HG03064 (cell line): ENCODE results near the gene PRDM2.
A peak's percentile ranks its signal among the peaks of the same experiment; 100 is the strongest.

Source experiments
- ATAC-seq: cut with Tn5 transposase; IDR thresholded peaks from one replicate; pipeline ENCODE4 v1.9.1; 2021; ENCODE audit warnings: low read depth; ENCODE audit not compliant: unreplicated experiment

PRDM2 gene

DNA sequence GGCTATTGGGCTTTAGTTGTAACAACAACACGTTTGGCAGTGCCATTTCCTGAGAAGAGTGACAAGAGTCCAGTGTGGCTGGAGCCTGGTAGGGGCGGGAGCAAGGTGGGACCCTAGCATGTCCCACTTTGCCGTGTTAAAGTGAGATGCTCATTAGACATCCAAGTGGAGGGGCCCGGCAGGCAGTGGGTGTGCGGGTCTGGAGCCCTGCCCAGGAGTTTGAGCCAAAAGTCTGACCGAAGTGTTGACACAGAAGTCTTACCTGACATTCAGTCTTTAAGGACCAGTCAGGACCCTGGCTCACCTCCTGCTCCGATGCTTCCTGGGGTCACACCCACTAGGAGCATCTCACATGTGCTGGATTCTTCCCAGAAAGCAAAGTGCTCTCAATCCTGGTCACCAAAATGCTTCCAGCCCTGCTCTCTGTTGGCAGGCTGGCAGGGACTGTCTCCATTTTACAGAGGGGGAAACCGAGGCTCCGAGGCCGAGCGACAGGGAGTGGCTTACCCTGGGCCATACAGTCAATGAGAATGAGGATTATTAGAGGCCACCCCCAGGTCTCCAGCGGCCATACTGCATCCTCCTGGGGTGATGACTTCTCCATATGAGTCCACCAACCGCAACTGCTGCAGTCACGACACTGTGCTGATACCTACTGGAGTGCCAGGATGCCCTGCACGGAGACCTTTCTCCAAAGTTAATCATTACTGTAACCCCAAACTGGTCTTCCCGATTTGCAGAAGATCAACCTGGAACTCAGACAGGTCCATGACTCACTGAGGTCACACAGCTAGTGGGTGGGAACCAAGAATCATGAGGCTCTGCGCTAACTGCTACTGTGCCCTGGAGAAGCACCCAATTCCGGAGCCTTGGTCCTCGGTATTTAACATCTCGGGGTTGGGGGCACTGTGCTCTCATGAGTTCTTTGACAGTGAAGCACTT, 112.7 kb downstream of the PRDM2 start:
- ATAC-seq = no peak

DNA sequence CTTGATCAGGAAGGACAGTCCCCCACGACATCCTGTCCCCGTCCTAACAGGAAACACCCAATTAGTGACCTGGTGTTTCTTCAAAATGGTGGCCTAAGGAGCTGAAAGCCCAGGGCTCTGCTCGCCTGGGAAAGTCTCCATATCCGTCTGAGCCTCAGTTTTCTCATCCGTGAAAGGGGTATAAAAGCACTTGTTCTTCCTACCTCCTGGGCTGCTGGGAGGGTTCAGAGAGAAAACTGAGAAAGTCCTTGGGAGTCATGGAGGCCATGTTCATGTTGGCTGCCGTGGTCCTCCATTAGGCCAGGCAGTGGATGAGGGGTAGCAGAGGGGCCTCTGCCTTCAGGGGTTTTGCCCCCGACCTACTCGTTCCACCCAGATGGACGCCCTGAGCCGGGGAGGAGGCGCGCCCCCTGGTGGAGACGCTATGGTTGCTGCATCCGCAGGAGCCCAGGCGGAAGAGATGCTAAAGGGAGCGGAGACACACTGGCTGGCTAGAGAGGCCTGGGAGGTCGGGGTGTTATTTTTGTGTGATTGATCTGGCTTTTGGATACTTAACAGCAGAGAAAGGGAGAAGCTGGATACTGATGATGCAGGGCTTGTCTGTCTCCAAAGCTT, 113.5 kb downstream of the PRDM2 start:
- no peak for ATAC-seq

DNA sequence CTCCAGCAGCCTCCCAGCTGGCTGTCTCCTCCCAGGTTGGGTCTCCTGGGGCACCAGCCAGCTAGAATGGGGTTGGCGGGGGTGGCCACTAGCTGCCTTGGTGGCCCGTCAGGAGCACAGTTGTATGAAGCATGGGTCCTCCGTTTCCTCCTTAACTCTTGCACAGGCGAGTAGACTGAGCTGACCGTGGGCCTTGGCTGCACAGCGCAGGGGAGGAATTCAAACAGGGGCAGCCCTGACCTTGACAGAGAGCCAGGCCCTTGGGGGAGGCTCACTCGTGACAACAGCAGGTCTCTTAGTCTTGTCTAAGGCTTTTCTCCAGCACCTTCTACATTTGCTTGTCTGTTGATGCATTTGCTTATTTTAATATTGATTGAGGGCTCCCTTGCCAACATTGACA, 114.1 kb downstream of the PRDM2 start:
- ATAC-seq = no peak

DNA sequence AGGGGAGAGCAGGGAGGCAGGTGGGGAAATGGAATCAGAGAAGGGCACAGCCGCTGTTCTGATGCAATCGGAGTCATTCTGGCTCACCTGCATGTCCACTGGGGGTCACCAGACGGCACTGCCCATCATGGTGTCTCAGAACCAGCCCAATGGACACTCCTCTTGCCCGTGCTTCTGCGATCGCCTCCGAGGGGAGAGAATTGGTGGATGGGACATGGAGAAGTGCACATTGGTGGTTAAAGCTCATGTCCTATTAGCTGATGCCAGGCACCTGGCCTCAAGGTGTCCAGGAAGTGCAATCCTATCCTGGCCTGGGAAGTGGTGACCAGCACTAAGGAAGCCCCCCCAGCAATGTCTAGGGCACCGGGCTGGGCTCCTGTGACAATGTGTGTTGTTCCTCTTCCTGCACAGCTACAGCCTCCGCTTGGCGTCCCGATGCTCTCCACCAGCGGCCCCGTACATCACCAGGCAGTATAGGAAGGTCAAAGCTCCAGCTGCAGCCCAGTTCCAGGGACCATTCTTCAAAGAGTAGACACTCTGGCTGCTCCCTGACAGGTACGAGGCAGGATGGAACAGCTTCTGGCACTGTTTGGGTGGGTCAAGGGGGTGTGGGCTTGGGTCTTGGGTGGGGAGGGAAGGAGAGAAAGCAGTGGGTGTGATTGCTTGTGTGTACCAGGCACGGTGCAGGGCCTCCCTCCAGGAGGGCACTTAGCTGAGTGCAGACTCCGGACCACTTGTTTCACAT, 116.2 kb downstream of the PRDM2 start:
- ATAC-seq = no peak

DNA sequence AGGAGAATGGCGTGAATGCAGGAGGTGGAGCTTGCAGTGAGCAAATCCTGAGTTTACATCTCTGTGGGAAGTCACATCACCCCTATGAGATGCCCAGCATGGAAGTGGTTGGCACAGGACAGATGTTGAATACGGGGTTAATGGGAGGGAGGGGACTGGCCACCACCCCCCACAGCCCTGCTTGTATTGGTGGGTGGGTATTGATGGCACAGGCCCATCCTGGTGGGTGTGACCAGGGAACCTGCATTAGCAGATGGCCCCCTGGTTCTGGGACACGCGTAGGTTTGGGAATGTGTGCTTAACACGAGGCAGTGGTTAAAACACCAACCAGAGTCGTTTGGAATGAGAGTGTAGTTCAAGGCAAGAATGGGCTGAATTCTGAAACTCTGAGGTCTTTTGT, 117.9 kb downstream of the PRDM2 start:
- no peak for ATAC-seq

DNA sequence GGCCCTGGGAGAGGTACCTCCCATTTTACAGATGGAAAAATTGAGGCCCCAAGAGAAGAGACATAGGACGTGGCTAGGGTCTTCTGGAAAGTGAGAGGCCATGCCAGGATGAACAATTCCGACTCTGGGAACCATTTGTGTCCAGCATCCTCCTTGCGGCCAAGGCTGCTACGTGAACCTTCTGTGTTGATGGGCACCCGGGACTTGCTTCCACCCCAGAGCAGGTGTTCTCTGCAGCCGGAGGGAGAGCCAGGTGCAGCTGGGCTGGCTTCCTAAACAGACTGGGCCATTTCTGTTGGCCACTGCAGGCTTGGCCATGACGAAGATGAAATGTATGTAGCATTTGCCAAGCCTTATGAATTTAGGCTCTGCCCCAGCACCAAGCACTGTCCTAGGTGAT, 118.9 kb downstream of the PRDM2 start:
- ATAC-seq = no peak

DNA sequence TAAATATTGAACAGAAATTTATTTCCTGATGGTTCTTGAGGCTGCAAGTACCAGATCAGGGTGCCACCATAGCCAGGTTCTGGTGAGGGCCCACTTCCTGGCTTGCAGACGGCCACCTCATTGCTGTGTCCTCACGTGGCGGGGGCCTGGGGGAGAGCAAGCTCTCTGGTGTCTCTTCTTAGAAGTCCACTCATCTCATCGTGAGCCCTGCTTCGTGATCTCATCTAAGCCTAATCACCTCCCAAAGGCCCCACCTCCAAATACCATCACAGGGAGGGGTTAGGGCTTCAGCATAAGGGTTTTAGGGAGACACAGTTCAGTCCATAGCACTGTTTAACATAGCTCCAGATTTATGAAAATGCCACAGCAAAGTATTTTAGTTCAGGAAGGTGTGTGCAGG, 119.7 kb downstream of the PRDM2 start:
- ATAC-seq = no peak

DNA sequence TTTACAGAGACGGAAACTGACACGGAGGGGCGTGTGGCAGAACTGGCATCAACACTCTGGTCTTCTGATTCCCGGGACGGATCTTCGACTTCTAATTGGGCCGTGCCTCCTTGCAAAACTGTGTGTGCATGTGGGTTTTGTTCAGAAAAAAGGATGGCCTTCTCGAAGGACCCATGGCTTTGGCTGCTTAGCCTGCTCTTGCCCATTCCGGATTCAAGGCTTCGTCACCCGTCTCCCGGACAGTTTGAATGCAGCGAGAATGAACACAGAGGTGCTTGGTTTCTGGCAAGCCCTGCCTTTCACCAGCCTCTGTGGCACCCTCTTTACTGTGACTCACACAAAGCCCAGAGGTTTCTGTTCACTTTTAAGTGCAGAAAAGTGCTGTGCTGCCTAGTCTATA, 120.1 kb downstream of the PRDM2 start:
- ATAC-seq = no peak

DNA sequence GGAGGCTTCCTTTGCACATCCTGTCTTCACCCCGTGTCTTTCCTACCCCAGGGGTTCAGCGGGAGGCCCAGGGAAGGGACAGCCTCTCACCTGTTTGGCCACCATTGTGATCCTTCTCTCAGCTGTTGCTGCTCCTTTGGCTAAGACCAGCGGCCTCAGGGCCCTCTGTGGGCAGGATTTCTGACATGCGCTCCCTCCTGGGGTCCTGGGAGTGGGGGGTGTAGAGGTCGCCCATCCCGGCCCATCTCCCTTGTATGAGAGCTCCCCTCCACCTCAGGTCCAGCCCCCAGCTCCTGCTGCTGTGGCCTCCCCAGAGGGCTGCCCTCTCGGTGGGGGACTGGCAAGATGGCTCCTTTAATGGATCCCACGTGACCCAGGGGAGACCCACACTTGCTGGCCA, 120.5 kb downstream of the PRDM2 start:
- no peak for ATAC-seq

DNA sequence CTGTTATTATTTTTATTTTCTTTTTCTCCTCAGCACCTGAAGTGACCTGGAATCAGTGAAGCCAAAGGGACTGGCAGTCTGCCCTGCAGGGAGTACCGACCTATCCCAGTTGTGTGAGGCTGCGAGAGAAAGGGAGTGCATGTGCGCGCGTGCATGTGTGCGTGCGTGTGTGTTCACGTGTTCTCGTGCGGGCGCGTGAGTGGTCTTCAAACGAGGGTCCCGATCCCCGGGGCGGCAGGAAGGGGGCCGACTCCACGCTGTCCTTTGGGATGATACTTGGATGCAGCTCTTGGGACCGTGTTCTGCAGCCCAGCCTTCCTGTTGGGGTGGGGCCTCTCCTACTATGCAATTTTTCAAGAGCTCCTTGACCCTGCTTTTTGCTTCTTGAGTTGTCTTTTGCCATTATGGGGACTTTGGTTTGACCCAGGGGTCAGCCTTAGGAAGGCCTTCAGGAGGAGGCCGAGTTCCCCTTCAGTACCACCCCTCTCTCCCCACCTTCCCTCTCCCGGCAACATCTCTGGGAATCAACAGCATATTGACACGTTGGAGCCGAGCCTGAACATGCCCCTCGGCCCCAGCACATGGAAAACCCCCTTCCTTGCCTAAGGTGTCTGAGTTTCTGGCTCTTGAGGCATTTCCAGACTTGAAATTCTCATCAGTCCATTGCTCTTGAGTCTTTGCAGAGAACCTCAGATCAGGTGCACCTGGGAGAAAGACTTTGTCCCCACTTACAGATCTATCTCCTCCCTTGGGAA, 123.3 kb downstream of the PRDM2 start:
- ATAC-seq = no peak

DNA sequence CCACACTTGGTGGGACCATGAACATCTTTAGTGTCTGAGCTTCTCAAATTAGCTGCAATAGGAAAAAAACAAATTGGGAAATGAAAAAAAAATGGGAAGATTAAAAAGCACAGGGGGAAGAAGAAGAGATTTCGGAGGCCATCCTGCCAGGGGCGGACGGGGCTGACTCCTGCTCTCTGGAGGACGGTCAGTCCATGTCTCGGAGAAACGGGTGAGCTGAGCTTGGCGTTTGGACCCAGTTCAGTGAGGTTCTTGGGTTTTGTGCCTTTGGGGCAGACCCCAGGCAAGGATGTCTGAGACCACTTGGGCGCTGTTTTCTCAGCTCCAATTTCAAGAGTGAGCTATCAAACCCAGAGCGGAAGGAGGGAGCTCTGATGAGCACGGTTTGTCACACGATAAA, 123.9 kb downstream of the PRDM2 start:
- ATAC-seq = no peak

DNA sequence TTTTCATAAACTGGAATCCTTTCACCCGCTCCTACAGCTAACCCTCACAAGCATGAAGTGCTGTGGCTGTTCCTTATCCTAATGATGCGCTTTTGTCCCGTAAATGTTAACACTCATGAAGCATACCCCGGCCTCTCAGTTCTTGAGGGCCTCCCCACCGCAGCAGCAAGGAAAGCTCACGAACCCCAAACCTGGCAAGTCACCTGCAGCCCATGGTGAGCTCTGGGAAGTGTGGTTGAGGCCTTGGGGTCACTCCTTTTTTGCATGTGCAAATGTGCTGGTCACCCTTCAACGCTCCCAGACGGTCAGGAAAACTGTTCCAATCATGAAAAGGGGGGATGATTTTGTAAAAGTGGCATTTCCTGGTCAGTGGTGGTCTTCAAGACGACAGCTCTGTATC, 124.6 kb downstream of the PRDM2 start:
- ATAC-seq = no peak

DNA sequence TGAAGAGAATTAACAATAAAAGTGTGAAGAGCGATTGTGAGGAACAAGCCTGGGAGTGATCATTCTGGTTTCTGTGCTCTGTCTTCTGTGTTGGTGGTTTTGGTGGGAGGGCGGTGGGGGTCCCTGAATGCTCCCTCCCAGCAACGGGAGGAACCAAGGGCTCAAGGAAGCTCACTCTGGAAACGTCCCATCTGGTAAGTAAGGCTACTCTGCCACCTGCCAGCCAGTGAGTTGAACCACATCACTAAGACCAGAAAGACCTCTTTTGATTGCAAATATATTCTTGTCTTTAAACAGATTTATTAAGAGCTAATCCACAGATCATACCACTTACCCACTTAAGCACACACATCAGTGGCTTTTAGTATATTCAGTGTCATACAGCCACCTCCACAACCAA, 125.0 kb downstream of the PRDM2 start:
- no peak for ATAC-seq

DNA sequence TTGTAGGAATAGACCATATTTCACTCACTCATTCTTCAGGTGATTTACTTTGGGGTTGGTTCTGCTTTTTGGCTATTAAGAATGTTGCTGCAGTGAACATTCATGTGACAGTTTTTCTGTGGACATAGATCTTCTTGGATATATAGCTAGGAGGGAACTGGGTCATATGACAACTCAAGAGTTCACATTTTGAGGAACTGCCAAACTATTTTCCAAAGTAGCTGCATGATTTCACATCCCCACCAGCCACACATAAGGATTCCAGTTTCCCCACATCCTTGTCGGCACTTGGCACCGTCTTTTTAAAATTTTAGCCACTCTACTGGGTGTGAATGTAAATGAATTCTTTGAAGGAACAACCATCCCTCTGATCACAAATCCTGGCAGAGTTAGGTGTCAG, 126.0 kb downstream of the PRDM2 start:
- ATAC-seq = no peak

DNA sequence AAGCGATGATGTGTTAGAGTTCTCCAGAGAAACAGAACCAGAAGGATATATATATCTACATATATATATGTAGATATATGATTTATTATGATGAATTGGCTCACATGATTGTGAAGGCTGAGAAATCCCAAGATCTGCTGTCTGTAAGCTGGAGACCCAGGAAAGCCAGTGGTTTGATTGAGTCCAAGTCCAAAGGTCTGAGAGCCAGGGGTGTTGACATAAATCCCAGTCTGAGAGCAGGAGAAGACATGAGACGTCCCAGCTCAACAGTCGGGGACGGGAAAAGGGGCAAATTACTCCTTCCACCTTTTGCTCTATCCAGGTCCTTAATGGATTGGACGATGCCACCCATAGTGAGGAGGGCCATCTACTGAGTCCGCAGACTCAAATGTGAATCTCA, 126.6 kb downstream of the PRDM2 start:
- ATAC-seq = no peak

DNA sequence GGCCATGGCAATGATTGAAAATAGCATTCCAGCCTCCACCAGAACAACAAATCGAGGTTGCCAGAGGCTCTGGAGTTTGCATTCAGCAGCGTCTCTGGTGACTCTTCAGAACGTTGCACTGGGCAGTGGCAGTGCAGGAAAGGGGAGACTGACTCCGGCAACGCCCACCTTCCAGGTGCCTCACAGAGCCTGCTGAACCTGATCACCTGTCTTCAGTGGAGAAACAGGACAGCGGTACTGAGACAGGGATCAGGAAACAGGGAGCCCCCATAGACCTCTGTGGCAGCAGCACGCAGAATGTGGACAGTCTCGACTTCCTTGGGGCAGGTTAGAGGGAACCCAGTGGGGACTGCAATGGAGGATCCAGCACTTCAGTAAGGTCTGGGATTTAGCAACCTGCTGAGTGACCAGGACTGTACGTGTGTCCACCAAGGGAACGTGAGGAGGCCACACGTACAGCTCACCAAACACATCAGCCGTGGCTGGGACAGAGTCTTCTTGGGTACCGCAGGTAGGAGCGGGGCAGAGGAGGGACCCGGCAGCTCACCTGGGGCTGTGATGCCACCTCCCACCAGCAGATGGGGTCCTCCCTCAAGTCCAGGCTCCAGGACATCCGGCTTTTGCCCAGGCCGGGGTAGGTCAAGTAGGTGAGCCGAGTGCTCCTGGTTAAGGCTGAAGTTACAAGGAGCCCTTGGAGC, 128.6 kb downstream of the PRDM2 start:
- peak; percentile 65 for ATAC-seq

DNA sequence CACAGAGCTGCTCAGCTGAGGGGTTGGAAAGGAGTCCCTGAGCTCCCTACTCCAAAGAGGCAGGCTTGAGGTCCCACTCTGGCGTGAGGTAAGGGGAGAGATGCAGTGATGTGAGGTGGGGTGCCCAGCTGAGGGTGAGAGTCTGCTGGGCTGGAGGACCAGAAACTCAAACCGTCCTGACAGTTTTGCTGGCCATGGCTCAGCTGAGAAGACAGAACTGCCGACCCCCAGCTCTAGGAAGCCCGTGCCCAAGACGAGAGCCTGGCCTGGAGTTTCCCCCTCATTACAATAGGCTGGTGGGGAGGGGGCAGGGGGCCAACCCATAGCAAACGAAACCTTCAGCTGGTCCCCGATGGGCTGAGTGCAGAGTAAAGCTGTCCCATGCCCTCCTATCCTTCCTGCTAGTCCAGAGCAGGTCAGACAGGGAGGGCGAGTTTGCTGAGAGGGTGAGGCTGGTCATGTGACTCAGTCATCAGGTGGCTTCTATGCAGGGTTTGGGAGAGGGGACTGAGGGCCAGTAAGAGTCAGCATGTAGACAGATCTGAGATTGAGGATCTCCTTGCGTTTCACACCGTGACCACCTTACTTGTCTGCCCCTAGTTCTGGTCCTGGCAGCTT, 129.3 kb downstream of the PRDM2 start:
- no peak for ATAC-seq

DNA sequence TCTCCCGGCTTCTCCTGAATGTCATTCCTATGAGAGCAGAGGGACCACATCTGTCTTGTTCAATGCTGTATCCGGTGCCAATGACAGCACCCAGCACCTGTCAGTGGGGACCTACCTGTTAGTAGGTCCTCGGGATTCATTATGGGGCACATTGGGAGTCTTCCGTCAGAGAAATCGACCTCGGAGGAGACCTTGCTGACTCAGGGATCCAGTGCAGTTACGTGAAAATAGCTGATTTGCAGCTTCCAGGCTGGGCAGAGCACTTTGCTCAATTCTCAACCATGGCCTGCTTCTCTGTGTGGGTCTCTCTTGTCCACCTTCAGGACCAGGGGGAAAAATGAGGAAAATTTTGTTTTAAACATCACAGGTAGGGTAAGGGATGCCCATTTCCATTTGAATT, 130.2 kb downstream of the PRDM2 start:
- ATAC-seq = no peak

DNA sequence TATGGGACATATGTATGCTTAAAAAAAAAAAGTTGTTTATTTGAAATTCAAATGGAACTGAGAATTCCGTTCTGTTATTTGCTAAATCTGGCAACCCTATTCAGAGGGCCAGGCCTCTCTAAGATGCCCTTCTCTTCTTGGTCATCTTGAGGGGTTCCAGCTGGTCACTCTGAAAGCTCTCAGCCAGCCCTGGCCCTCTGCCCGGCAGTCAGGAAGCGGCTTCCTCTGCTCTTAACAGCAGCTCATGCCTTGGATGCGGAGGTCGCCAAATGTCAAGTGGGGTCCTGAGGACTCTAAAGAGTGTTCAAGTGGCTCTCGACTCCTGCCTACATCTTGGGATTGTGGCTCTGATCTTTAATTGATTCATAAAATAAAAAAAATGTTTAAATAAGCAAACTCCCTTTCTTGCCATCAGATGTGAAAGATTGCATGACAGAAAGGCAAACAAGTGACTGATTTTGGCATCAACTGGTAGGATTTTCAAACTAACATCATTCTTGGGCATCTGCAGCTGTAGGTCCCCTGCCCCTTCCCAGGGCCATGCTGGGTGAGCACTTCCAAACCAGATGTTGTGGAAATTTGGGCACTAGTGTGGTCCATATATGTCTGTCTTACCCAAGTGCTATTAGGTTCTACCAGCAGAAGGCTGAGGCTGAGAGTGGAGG, 130.8 kb downstream of the PRDM2 start:
- no peak for ATAC-seq
